ENCODE results near the gene MYH11. TPM values are rescaled to one million over a fixed set of nuclear protein-coding genes. Genes with fewer than 3 reads are reported as not detected.

MYH11 gene
- total and polyA plus RNA-seq, 2 experiments from 2014 or later: 1.6 to 5.9 TPM

DNA sequence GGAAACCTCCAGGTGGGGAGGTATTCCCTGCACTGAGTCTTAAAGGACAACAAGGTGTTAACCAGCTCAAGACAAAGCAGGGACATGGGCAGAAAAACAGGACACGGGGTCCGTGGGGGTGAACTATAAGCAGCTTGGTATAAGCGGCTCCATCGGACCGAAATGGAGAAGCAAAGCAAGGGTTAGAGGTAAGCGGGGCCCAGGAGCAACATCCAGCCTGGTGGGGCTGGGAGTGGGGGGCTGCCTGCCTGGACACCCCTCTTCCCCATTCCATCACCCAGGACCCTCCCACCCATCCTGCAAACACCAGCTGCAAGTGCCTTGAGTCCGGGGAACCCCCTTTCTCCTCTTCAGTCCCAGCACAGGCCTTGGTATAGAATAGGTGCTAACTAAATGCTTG, 29.5 kb downstream of the MYH11 start:
- Histone ChIP-seq H3K4me1 (ENCODE audit: insufficient read depth) (no peaks in the 10 kb centered on the region), H3K27ac (ENCODE audit: low read depth) (no peak overlapping the region), H4K20me1 (replicated peaks; ENCODE audit: insufficient read depth) (no peaks in the 10 kb centered on the region), H3K4me2 (no peak overlapping the region), H2AFZ (no peak overlapping the region), H3K36me3 (ENCODE audit: insufficient read depth) (no peaks in the 10 kb centered on the region), H3K9me2 (ENCODE audit: insufficient read depth) (no peaks in the 10 kb centered on the region), H3K4me3 (no peak overlapping the region), H3F3A (replicated peaks; ENCODE audit: low read depth) (no peaks in the 10 kb centered on the region), H3K79me2 (replicated peaks; ENCODE audit: insufficient read depth) (no peaks in the 10 kb centered on the region), H3K27me3 (ENCODE audit: insufficient read depth) (no peaks in the 10 kb centered on the region)
- Mint-ChIP-seq H3K36me3 (ENCODE audit: low read depth) (no peaks in the 10 kb centered on the region), H3K9me3 (no peaks in the 10 kb centered on the region), H3K4me1 (no peaks in the 10 kb centered on the region), H3K27me3 (ENCODE audit: insufficient read depth, low read depth, poor library complexity) (peaks cover 4% of the 10 kb centered on the region), H3K27ac (no peak overlapping the region), H3K4me3 (no peak overlapping the region)
- ATAC-seq: no peak
- no peak for TF ChIP-seq STAT1 (IDR thresholded peaks at IDR 0.05; ENCODE audit: unreplicated experiment)
- no peak for TF ChIP-seq ZNF331 (CRISPR knock-in tag; IDR thresholded peaks at IDR 0.05; ENCODE audit: low read depth)
- TF ChIP-seq, protein P1, sequence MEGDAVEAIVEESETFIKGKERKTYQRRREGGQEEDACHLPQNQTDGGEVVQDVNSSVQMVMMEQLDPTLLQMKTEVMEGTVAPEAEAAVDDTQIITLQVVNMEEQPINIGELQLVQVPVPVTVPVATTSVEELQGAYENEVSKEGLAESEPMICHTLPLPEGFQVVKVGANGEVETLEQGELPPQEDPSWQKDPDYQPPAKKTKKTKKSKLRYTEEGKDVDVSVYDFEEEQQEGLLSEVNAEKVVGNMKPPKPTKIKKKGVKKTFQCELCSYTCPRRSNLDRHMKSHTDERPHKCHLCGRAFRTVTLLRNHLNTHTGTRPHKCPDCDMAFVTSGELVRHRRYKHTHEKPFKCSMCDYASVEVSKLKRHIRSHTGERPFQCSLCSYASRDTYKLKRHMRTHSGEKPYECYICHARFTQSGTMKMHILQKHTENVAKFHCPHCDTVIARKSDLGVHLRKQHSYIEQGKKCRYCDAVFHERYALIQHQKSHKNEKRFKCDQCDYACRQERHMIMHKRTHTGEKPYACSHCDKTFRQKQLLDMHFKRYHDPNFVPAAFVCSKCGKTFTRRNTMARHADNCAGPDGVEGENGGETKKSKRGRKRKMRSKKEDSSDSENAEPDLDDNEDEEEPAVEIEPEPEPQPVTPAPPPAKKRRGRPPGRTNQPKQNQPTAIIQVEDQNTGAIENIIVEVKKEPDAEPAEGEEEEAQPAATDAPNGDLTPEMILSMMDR (conservative IDR thresholded peaks at IDR 0.05; ENCODE audit: low read depth in 2 of 2): no peak
- no peak for TF ChIP-seq ZNF114 (CRISPR knock-in tag; IDR thresholded peaks at IDR 0.05)
- TF ChIP-seq POLR2AphosphoS5 (IDR thresholded peaks at IDR 0.05; ENCODE audit: low read depth): no peak
- TF ChIP-seq, protein P2, sequence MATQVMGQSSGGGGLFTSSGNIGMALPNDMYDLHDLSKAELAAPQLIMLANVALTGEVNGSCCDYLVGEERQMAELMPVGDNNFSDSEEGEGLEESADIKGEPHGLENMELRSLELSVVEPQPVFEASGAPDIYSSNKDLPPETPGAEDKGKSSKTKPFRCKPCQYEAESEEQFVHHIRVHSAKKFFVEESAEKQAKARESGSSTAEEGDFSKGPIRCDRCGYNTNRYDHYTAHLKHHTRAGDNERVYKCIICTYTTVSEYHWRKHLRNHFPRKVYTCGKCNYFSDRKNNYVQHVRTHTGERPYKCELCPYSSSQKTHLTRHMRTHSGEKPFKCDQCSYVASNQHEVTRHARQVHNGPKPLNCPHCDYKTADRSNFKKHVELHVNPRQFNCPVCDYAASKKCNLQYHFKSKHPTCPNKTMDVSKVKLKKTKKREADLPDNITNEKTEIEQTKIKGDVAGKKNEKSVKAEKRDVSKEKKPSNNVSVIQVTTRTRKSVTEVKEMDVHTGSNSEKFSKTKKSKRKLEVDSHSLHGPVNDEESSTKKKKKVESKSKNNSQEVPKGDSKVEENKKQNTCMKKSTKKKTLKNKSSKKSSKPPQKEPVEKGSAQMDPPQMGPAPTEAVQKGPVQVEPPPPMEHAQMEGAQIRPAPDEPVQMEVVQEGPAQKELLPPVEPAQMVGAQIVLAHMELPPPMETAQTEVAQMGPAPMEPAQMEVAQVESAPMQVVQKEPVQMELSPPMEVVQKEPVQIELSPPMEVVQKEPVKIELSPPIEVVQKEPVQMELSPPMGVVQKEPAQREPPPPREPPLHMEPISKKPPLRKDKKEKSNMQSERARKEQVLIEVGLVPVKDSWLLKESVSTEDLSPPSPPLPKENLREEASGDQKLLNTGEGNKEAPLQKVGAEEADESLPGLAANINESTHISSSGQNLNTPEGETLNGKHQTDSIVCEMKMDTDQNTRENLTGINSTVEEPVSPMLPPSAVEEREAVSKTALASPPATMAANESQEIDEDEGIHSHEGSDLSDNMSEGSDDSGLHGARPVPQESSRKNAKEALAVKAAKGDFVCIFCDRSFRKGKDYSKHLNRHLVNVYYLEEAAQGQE (IDR thresholded peaks at IDR 0.05; ENCODE audit: unreplicated experiment): no peak
- TF ChIP-seq, protein P3, sequence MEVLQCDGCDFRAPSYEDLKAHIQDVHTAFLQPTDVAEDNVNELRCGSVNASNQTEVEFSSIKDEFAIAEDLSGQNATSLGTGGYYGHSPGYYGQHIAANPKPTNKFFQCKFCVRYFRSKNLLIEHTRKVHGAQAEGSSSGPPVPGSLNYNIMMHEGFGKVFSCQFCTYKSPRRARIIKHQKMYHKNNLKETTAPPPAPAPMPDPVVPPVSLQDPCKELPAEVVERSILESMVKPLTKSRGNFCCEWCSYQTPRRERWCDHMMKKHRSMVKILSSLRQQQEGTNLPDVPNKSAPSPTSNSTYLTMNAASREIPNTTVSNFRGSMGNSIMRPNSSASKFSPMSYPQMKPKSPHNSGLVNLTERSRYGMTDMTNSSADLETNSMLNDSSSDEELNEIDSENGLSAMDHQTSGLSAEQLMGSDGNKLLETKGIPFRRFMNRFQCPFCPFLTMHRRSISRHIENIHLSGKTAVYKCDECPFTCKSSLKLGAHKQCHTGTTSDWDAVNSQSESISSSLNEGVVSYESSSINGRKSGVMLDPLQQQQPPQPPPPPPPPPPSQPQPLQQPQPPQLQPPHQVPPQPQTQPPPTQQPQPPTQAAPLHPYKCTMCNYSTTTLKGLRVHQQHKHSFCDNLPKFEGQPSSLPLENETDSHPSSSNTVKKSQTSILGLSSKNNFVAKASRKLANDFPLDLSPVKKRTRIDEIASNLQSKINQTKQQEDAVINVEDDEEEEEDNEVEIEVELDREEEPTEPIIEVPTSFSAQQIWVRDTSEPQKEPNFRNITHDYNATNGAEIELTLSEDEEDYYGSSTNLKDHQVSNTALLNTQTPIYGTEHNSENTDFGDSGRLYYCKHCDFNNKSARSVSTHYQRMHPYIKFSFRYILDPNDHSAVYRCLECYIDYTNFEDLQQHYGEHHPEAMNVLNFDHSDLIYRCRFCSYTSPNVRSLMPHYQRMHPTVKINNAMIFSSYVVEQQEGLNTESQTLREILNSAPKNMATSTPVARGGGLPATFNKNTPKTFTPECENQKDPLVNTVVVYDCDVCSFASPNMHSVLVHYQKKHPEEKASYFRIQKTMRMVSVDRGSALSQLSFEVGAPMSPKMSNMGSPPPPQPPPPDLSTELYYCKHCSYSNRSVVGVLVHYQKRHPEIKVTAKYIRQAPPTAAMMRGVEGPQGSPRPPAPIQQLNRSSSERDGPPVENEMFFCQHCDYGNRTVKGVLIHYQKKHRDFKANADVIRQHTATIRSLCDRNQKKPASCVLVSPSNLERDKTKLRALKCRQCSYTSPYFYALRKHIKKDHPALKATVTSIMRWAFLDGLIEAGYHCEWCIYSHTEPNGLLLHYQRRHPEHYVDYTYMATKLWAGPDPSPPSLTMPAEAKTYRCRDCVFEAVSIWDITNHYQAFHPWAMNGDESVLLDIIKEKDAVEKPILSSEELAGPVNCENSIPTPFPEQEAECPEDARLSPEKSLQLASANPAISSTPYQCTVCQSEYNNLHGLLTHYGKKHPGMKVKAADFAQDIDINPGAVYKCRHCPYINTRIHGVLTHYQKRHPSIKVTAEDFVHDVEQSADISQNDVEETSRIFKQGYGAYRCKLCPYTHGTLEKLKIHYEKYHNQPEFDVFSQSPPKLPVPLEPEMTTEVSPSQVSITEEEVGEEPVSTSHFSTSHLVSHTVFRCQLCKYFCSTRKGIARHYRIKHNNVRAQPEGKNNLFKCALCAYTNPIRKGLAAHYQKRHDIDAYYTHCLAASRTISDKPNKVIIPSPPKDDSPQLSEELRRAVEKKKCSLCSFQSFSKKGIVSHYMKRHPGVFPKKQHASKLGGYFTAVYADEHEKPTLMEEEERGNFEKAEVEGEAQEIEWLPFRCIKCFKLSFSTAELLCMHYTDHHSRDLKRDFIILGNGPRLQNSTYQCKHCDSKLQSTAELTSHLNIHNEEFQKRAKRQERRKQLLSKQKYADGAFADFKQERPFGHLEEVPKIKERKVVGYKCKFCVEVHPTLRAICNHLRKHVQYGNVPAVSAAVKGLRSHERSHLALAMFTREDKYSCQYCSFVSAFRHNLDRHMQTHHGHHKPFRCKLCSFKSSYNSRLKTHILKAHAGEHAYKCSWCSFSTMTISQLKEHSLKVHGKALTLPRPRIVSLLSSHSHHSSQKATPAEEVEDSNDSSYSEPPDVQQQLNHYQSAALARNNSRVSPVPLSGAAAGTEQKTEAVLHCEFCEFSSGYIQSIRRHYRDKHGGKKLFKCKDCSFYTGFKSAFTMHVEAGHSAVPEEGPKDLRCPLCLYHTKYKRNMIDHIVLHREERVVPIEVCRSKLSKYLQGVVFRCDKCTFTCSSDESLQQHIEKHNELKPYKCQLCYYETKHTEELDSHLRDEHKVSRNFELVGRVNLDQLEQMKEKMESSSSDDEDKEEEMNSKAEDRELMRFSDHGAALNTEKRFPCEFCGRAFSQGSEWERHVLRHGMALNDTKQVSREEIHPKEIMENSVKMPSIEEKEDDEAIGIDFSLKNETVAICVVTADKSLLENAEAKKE (CRISPR knock-in tag; IDR thresholded peaks at IDR 0.05): no peak
- no peak for TF ChIP-seq EZH2phosphoT487 (IDR thresholded peaks at IDR 0.05; ENCODE audit: unreplicated experiment)
- TF ChIP-seq EZH2 (IDR thresholded peaks at IDR 0.05; ENCODE audit: low read depth, unreplicated experiment): no peak
- TF ChIP-seq JUNB (IDR thresholded peaks at IDR 0.05; ENCODE audit: unreplicated experiment): no peak
- no peak for TF ChIP-seq CREB1 (CRISPR knock-in tag; IDR thresholded peaks at IDR 0.05; ENCODE audit: low read depth)
- TF ChIP-seq, protein P4, sequence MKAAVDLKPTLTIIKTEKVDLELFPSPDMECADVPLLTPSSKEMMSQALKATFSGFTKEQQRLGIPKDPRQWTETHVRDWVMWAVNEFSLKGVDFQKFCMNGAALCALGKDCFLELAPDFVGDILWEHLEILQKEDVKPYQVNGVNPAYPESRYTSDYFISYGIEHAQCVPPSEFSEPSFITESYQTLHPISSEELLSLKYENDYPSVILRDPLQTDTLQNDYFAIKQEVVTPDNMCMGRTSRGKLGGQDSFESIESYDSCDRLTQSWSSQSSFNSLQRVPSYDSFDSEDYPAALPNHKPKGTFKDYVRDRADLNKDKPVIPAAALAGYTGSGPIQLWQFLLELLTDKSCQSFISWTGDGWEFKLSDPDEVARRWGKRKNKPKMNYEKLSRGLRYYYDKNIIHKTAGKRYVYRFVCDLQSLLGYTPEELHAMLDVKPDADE (IDR thresholded peaks at IDR 0.05): no peak
- TF ChIP-seq NANOG (IDR thresholded peaks at IDR 0.05; ENCODE audit: borderline replicate concordance): no peak
- DNase-seq (ENCODE audit: low spot score): no peak
